SK-N-SH treated with all-trans-retinoic acid at 6 μM for 48 hours (cell line): ENCODE results near the gene JMJD8.

Experiments used
- ATAC-seq: fragments of 200-7000 bp; cut with Tn5 transposase; 3 replicates; pipeline ENCODE4 v1.9.1; 2020; ENCODE audit warnings: mild to moderate bottlenecking, moderate library complexity
- ARNTL ChIP-seq: fragments of 450-650 bp; formaldehyde crosslinking; IDR thresholded peaks from 2 replicates; pipeline ENCODE4 v1.5.0; 2020; ENCODE audit warnings: low read depth, mild to moderate bottlenecking, moderate library complexity, borderline replicate concordance
- BACH2 ChIP-seq: fragments of 250-450 bp; sonication (Bioruptor Pico); IDR thresholded peaks from 2 replicates; pipeline ENCODE4 v1.9.0; 2021; ENCODE audit warnings: mild to moderate bottlenecking, borderline replicate concordance
- CREB5 ChIP-seq: fragments of 250-450 bp; sonication (Bioruptor Pico); IDR thresholded peaks from 2 replicates; pipeline ENCODE4 v1.5.1; 2020; ENCODE audit warnings: low read depth, mild to moderate bottlenecking, moderate library complexity
- CSDC2 ChIP-seq: fragments of 250-450 bp; sonication (Bioruptor Pico); IDR thresholded peaks from 2 replicates; pipeline ENCODE4 v1.5.0; 2020; ENCODE audit warnings: mild to moderate bottlenecking, moderate library complexity
- CSRNP3 ChIP-seq: fragments of 250-450 bp; sonication (Bioruptor Pico); IDR thresholded peaks from 2 replicates; pipeline ENCODE4 v1.5.1; 2021; ENCODE audit warnings: mild to moderate bottlenecking, moderate library complexity
- ESRRG ChIP-seq: fragments of 250-450 bp; sonication (Bioruptor Pico); IDR thresholded peaks from 2 replicates; pipeline ENCODE4 v1.6.1; 2021; ENCODE audit warnings: mild to moderate bottlenecking
- GLIS3 ChIP-seq: fragments of 250-450 bp; sonication (Bioruptor Pico); IDR thresholded peaks from 2 replicates; pipeline ENCODE4 v1.5.0; 2020; ENCODE audit warnings: mild to moderate bottlenecking, moderate library complexity
- OSR1 ChIP-seq: fragments of 250-450 bp; sonication (Bioruptor Pico); IDR thresholded peaks from 2 replicates; pipeline ENCODE4 v1.8.0; 2022; ENCODE audit warnings: moderate library complexity, mild to moderate bottlenecking, inconsistent platforms
- PATZ1 ChIP-seq: fragments of 250-450 bp; sonication (Bioruptor Pico); IDR thresholded peaks from 2 replicates; pipeline ENCODE4 v1.8.0; 2020; ENCODE audit warnings: mild to moderate bottlenecking, moderate library complexity, borderline replicate concordance
- RARB ChIP-seq: fragments of 250-450 bp; sonication (Bioruptor Pico); IDR thresholded peaks from 2 replicates; pipeline ENCODE4 v1.8.0; 2021; ENCODE audit warnings: mild to moderate bottlenecking, moderate library complexity
- SNAI2 ChIP-seq: fragments of 250-450 bp; sonication (Bioruptor Pico); IDR thresholded peaks from 2 replicates; pipeline ENCODE4 v1.5.0; 2020; ENCODE audit warnings: mild to moderate bottlenecking, moderate library complexity
- TCF4 ChIP-seq: fragments of 250-450 bp; sonication (Bioruptor Pico); IDR thresholded peaks from 2 replicates; pipeline ENCODE4 v1.8.0; 2021; ENCODE audit warnings: mild to moderate bottlenecking, moderate library complexity, borderline replicate concordance
- TOX ChIP-seq: fragments of 250-450 bp; sonication (Bioruptor Pico); IDR thresholded peaks from 2 replicates; pipeline ENCODE4 v1.8.0; 2021; ENCODE audit warnings: mild to moderate bottlenecking, moderate library complexity, borderline replicate concordance
- ZC3H10 ChIP-seq: fragments of 250-450 bp; sonication (Bioruptor Pico); IDR thresholded peaks from 2 replicates; pipeline ENCODE4 v1.5.1; 2021; ENCODE audit warnings: mild to moderate bottlenecking, moderate library complexity
- ZFP3 ChIP-seq: fragments of 250-450 bp; sonication (Bioruptor Pico); IDR thresholded peaks from 2 replicates; pipeline ENCODE4 v1.5.0; 2020; ENCODE audit warnings: mild to moderate bottlenecking, moderate library complexity
- ZFP30 ChIP-seq: fragments of 450-650 bp; formaldehyde crosslinking; IDR thresholded peaks from 2 replicates; pipeline ENCODE4 v1.5.0; 2022; ENCODE audit warnings: mild to moderate bottlenecking, moderate library complexity
- ZNF565 ChIP-seq: fragments of 450-650 bp; formaldehyde crosslinking; conservative IDR thresholded peaks from 2 replicates; pipeline ENCODE4 v1.5.0; 2020; ENCODE audit warnings: low read depth, mild to moderate bottlenecking, moderate library complexity
- ZNF70 ChIP-seq: fragments of 450-650 bp; formaldehyde crosslinking; IDR thresholded peaks from 2 replicates; pipeline ENCODE4 v1.5.0; 2020; ENCODE audit warnings: mild to moderate bottlenecking, moderate library complexity
- ZNF8 ChIP-seq: fragments of 450-650 bp; formaldehyde crosslinking; IDR thresholded peaks from 2 replicates; pipeline ENCODE4 v1.5.0; 2020; ENCODE audit warnings: mild to moderate bottlenecking, moderate library complexity
- TF ChIP-seq, protein P1 (sequence below): fragments of 250-450 bp; sonication (Bioruptor Pico); IDR thresholded peaks from 2 replicates; pipeline ENCODE4 v1.8.0; 2021; ENCODE audit warnings: low read depth, mild to moderate bottlenecking, moderate library complexity, borderline replicate concordance

Gene JMJD8

DNA sequence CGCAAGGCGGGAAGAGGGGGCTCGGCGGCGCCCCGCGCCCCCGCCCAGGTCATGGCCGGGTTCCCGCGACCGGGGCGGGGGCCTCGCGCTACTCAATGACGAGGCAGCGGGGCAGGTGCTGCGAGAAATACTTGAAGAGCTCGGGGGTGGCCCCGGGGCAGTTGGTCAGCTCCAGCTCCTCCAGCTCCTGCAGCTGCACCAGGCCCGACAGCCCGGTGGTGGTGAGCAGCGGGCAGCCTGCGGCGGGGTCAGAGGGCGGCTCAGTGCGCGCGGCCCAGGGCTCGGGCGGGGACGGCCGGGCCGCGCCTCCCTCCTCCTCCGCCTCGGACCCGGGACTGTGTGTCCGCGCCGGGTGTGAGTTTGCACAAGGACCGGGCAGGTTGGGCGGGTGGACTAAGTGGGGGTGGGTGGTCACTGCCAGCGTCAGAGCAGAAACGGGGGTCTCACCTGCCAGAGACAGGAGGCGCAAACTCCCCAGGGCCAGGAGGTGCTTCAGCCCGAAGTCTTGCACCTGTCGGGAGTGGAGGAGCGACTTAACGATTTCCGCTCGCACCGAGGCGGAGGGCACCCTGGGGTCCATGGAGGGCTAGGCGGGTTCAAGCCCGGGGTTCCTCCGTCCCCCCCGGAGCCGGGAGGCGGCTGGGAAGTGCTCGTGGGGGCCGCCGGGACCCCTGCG, 10.2 kb upstream of the JMJD8 start:
- ATAC-seq: no peak

DNA sequence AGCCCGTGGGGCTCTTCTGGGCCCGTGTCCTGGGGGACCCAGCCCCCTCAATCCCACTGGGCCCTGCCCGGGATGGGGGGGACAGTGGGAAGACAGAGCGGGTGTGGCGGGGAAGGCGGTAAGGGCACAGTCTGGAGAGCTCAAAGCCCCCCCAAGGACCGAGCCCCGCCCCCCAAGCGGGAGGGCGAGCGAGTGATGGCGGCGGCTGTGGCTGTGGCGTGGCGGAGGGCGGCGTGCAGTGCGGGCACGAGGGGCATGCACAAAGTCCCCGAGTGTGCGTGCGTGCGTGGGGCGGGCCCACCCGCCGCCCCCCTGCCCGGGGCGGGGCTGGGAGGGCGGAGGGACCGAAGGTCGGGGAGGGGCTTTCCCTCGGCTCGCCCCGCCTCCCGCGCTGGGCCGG, 9.6 kb upstream of the JMJD8 start:
- no peak for TF ChIP-seq CREB5 (CRISPR knock-in tag)
- no peak for TF ChIP-seq ZNF70 (CRISPR knock-in tag)
- no peak for TF ChIP-seq BACH2 (CRISPR knock-in tag)
- no peak for TF ChIP-seq RARB (CRISPR knock-in tag)
- TF ChIP-seq ZNF8 (CRISPR knock-in tag): no peak
- TF ChIP-seq ZC3H10 (CRISPR knock-in tag): no peak
- TF ChIP-seq, protein P1, sequence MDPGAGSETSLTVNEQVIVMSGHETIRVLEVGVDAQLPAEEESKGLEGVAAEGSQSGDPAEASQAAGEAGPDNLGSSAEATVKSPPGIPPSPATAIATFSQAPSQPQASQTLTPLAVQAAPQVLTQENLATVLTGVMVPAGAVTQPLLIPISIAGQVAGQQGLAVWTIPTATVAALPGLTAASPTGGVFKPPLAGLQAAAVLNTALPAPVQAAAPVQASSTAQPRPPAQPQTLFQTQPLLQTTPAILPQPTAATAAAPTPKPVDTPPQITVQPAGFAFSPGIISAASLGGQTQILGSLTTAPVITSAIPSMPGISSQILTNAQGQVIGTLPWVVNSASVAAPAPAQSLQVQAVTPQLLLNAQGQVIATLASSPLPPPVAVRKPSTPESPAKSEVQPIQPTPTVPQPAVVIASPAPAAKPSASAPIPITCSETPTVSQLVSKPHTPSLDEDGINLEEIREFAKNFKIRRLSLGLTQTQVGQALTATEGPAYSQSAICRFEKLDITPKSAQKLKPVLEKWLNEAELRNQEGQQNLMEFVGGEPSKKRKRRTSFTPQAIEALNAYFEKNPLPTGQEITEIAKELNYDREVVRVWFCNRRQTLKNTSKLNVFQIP (CRISPR knock-in tag): no peak
- TF ChIP-seq ZFP30 (CRISPR knock-in tag): no peak
- TF ChIP-seq CSDC2 (CRISPR knock-in tag): no peak
- no peak for TF ChIP-seq CSRNP3 (CRISPR knock-in tag)
- no peak for TF ChIP-seq ZFP3 (CRISPR knock-in tag)
- no peak for TF ChIP-seq OSR1
- TF ChIP-seq TOX (CRISPR knock-in tag): no peak
- TF ChIP-seq PATZ1 (CRISPR knock-in tag): no peak
- TF ChIP-seq ARNTL (CRISPR knock-in tag): no peak
- no peak for TF ChIP-seq SNAI2
- no peak for TF ChIP-seq TCF4 (CRISPR knock-in tag)
- ATAC-seq: no peak

More for the DNA sequence above, 10.2 kb upstream of the JMJD8 start:
- TF ChIP-seq ZNF565 (CRISPR knock-in tag) (no peak), CSDC2 (CRISPR knock-in tag) (no peak), SNAI2 (no peak), GLIS3 (CRISPR knock-in tag) (no peak), RARB (CRISPR knock-in tag) (no peak), TCF4 (CRISPR knock-in tag) (no peak), ZNF8 (CRISPR knock-in tag) (no peak), ZFP3 (CRISPR knock-in tag) (no peak), ARNTL (CRISPR knock-in tag) (no peak), PATZ1 (CRISPR knock-in tag) (no peak), CSRNP3 (CRISPR knock-in tag) (no peak), OSR1 (no peak), BACH2 (CRISPR knock-in tag) (no peak), TOX (CRISPR knock-in tag) (no peak), CREB5 (CRISPR knock-in tag) (no peak), ESRRG (CRISPR knock-in tag) (no peak)
- TF ChIP-seq, all 23 proteins: peak for 0
